ENCODE data around the gene ARHGAP18.

GRCh38 chr6:129681913-129682205 lies 28.1 kb downstream of the ARHGAP18 start:
- no peak for TF ChIP-seq CTCF (IDR thresholded peaks at IDR 0.05; ENCODE audit: low read depth, low read length, missing input control)
- no peak for TF ChIP-seq ZBTB33 (IDR thresholded peaks at IDR 0.05)
- TF ChIP-seq MAX (IDR thresholded peaks at IDR 0.05): no peak
- TF ChIP-seq FOXA1 (IDR thresholded peaks at IDR 0.05): no peak

Measured in liver (tissue), 2 donors.